ENCODE results near the gene SNCAIP.

DNA sequence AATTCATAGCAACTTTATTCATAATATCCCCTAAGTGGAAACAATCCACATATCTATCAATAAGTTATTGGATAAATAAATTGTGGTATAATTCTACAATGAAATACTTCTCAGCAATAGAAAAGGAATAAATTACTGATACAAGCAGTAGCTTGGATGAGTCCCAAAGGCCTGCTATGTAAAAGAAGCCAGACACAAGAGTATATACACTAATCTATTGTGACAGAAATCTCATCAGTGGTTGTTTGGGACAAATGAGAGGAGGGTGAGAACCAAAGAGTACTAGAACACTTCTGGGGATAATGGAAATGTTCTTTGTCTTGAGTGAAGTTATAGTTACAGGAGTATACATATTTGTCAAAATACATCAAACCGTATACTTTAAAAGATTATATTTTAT is 119.3 kb downstream of the SNCAIP start:
- TF ChIP-seq CTCF (IDR thresholded peaks at IDR 0.05; ENCODE audit: low read depth, low read length) (no peak), MAX (IDR thresholded peaks at IDR 0.05; ENCODE audit: low read depth, low read length) (no peak), POLR2A (IDR thresholded peaks at IDR 0.05; ENCODE audit: extremely low read depth, insufficient read length) (no peak)
